ENCODE measurements around the gene PNKP. TPM values are rescaled to one million over a fixed set of nuclear protein-coding genes. Genes with fewer than 3 reads are reported as not detected.

Gene PNKP
- total and polyA plus RNA-seq, 9 of the 15 experiments (the other 6 are each of a cell fraction or from before 2014, with no cell fraction given): 2.8 to 85.4 (median 25.3) TPM

GRCh38 chr19:49850487-49851342, 16.7 kb downstream of the PNKP start, which contains the start of gene PTOV1 (continued):
- TF ChIP-seq MNT (conservative IDR thresholded peaks at IDR 0.05) (peak; percentile 74 to 90), FOS (IDR thresholded peaks at IDR 0.05; ENCODE audit: extremely low read depth, insufficient read length) (no peak), TRIM24 (IDR thresholded peaks at IDR 0.05) (peak in 1 of 2 experiments; percentile 42; a peak in 1 of 4 replicates), RBBP5 (IDR thresholded peaks at IDR 0.05; ENCODE audit: borderline replicate concordance, insufficient read depth, low read length, poor library complexity, severe bottlenecking) (peak; percentile 87), FOSL1 (tag; conservative IDR thresholded peaks at IDR 0.05) (peak; percentile 82), AFF1 (IDR thresholded peaks at IDR 0.05; ENCODE audit: low read depth in 1 of 2, partially characterized antibody in 2 of 2) (peak; percentile 16 to 84), CREB3L1 (IDR thresholded peaks at IDR 0.05; ENCODE audit: borderline replicate concordance, low read depth) (peak; percentile 100), PHF20 (IDR thresholded peaks at IDR 0.05; ENCODE audit: partially characterized antibody) (peak; percentile 52), ZNF740 (CRISPR knock-in tag; IDR thresholded peaks at IDR 0.05) (peak; percentile 76), ZNF740 (tag; IDR thresholded peaks at IDR 0.05) (no peak), CEBPB (tag; IDR thresholded peaks at IDR 0.05) (no peak), SMAD2 (IDR thresholded peaks at IDR 0.05; ENCODE audit: low read depth, low read length) (no peak), RBFOX2 (IDR thresholded peaks at IDR 0.05; ENCODE audit: low read depth, low read length) (peak; percentile 89), SIX5 (IDR thresholded peaks at IDR 0.05; ENCODE audit: borderline replicate concordance in 1 of 2, insufficient read depth in 1 of 2, low read depth in 1 of 2, low read length in 2 of 2) (peak; percentile 78 to 85), HNRNPL (IDR thresholded peaks at IDR 0.05; ENCODE audit: low read depth, low read length) (0 out of 2 replicates have a peak, but pooled peaks have one; percentile 57), CBX5 (IDR thresholded peaks at IDR 0.05; ENCODE audit: borderline replicate concordance, low read depth) (no peak), ZNF143 (CRISPR knock-in tag; IDR thresholded peaks at IDR 0.05) (peak; percentile 88)
